ENCODE data around the gene RPAIN.

The RPAIN gene

DNA sequence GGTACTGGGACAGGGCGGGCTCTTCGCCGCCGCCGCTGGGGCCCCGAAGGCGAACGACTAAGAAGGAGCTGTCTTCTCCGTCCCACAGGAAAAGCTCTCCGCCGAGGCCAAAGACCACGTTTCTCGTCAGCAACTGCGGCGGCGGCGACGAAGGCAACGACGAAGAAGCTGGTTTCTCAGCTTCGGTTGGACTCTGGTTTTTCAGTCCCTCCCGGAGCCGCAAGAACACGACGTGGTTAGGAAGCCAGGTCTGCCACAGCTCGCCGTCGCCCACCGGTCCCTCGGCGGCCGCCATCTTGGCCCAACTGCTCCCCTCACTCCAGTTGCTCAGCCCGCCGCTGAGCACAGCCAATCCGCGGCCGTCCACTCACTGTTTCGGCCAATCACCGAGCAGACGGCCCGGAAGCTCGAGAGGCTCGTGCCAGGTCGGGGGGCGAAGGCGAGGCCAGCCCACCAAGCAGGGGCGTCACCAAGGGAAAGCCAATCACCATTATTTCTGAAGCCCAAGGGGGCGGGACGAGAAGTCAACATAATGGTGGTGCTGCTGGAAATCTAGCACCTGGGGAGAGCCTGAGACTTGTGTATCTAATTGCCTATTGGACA is 525 bp upstream of the RPAIN start, which contains the start of gene NUP88 (continued):
- 0 out of 2 replicates have a peak, but pooled peaks have one; percentile 59 for TF ChIP-seq GLI4 (tag by site-specific recombination; IDR thresholded peaks at IDR 0.05)
- TF ChIP-seq ZNF623 (tag by site-specific recombination; IDR thresholded peaks at IDR 0.05): no peak
- no peak for TF ChIP-seq ZNF335 (tag by site-specific recombination; conservative IDR thresholded peaks at IDR 0.05)
- TF ChIP-seq, protein P1, sequence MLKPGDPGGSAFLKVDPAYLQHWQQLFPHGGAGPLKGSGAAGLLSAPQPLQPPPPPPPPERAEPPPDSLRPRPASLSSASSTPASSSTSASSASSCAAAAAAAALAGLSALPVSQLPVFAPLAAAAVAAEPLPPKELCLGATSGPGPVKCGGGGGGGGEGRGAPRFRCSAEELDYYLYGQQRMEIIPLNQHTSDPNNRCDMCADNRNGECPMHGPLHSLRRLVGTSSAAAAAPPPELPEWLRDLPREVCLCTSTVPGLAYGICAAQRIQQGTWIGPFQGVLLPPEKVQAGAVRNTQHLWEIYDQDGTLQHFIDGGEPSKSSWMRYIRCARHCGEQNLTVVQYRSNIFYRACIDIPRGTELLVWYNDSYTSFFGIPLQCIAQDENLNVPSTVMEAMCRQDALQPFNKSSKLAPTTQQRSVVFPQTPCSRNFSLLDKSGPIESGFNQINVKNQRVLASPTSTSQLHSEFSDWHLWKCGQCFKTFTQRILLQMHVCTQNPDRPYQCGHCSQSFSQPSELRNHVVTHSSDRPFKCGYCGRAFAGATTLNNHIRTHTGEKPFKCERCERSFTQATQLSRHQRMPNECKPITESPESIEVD (tag by site-specific recombination; IDR thresholded peaks at IDR 0.05): no peak
- TF ChIP-seq, protein P2, sequence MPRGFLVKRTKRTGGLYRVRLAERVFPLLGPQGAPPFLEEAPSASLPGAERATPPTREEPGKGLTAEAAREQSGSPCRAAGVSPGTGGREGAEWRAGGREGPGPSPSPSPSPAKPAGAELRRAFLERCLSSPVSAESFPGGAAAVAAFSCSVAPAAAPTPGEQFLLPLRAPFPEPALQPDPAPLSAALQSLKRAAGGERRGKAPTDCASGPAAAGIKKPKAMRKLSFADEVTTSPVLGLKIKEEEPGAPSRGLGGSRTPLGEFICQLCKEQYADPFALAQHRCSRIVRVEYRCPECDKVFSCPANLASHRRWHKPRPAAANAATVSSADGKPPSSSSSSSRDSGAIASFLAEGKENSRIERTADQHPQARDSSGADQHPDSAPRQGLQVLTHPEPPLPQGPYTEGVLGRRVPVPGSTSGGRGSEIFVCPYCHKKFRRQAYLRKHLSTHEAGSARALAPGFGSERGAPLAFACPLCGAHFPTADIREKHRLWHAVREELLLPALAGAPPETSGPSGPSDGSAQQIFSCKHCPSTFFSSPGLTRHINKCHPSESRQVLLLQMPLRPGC (tag by site-specific recombination; IDR thresholded peaks at IDR 0.05): 0 out of 2 replicates have a peak, but pooled peaks have one; percentile 35
- peak; percentile 61; the same call in 1 of the 2 replicates for TF ChIP-seq ZNF2 (tag by site-specific recombination; IDR thresholded peaks at IDR 0.05)

DNA sequence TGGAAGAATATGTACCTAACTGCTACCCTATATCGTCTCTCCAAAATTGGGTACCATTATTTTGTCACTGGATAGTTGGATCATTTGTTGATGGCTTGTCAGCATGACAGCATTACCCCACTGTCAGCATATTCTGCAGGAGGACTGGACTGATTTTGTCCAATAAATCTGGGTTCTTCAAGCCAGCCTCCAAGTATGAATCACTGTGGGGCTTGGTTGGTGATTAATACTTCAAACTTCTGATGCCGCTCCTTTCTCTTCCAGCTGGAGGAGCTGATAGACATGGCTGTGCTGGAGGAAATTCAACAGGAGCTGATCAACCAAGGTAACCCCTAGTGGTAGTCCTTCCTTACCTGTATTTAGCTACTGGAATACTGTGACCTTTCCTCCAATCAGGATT is 2.5 kb downstream of the RPAIN start:
- ChIA-PET POLR2A (interaction anchor here (1.4 kb wide), 1 partner anchor 17 kb away, joined by 7 read pairs; the partner anchor contains the start of gene C1QBP), CTCF (interaction anchor here (0.8 to 0.9 kb wide), 2 partner anchors 15 to 17 kb away, joined by 5 read pairs; partner anchors contain the start of gene C1QBP)
- no peaks in the 10 kb centered on the region for H3K4me1 ChIP-seq (ENCODE audit: control insufficient read depth, insufficient read depth, low read length)
- no peaks in the 10 kb centered on the region for H3K9me3 ChIP-seq (ENCODE audit: control insufficient read depth, insufficient read depth, low read depth, low read length)
- H3K36me3 ChIP-seq (ENCODE audit: control insufficient read depth in 2 of 2, insufficient read depth in 1 of 2, low read length in 2 of 2): peaks cover 61 to 62% of the 10 kb centered on the region in 2 experiments
- no peak overlapping the region for H3K27ac ChIP-seq (ENCODE audit: extremely low read depth, low read depth, low read length)
- no peak overlapping the region for H3K4me3 ChIP-seq (ENCODE audit: low read depth, low read length)
- TF ChIP-seq, protein P3, sequence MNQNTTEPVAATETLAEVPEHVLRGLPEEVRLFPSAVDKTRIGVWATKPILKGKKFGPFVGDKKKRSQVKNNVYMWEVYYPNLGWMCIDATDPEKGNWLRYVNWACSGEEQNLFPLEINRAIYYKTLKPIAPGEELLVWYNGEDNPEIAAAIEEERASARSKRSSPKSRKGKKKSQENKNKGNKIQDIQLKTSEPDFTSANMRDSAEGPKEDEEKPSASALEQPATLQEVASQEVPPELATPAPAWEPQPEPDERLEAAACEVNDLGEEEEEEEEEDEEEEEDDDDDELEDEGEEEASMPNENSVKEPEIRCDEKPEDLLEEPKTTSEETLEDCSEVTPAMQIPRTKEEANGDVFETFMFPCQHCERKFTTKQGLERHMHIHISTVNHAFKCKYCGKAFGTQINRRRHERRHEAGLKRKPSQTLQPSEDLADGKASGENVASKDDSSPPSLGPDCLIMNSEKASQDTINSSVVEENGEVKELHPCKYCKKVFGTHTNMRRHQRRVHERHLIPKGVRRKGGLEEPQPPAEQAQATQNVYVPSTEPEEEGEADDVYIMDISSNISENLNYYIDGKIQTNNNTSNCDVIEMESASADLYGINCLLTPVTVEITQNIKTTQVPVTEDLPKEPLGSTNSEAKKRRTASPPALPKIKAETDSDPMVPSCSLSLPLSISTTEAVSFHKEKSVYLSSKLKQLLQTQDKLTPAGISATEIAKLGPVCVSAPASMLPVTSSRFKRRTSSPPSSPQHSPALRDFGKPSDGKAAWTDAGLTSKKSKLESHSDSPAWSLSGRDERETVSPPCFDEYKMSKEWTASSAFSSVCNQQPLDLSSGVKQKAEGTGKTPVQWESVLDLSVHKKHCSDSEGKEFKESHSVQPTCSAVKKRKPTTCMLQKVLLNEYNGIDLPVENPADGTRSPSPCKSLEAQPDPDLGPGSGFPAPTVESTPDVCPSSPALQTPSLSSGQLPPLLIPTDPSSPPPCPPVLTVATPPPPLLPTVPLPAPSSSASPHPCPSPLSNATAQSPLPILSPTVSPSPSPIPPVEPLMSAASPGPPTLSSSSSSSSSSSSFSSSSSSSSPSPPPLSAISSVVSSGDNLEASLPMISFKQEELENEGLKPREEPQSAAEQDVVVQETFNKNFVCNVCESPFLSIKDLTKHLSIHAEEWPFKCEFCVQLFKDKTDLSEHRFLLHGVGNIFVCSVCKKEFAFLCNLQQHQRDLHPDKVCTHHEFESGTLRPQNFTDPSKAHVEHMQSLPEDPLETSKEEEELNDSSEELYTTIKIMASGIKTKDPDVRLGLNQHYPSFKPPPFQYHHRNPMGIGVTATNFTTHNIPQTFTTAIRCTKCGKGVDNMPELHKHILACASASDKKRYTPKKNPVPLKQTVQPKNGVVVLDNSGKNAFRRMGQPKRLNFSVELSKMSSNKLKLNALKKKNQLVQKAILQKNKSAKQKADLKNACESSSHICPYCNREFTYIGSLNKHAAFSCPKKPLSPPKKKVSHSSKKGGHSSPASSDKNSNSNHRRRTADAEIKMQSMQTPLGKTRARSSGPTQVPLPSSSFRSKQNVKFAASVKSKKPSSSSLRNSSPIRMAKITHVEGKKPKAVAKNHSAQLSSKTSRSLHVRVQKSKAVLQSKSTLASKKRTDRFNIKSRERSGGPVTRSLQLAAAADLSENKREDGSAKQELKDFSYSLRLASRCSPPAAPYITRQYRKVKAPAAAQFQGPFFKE (tag by site-specific recombination; IDR thresholded peaks at IDR 0.05; ENCODE audit: borderline replicate concordance): no peak
- no peak for TF ChIP-seq ZNF133 (tag by site-specific recombination; IDR thresholded peaks at IDR 0.05)
- 0 out of 2 replicates have a peak, but pooled peaks have one; percentile 10 for TF ChIP-seq ZBTB17 (tag by site-specific recombination; IDR thresholded peaks at IDR 0.05)

DNA sequence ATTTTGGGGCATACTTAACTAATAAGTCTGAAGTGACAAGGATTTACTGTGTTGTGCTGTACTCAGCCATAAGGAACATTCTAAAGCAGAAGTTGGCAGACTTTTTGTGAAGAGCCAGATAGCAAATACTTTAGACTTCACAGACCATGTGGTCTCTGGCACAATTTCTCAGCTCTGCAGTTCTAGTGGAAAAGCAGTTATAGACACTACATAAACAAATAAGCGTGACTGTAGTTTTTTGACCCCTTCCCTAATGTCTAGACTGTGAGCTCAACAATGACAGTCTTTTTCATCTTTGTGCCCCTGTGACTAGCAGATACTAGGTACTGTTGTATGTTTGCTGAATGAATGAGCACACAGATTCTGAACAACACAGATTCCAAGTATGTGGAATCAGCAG is 4.9 kb downstream of the RPAIN start:
- Histone ChIP-seq H3K4me3 (ENCODE audit: low read depth, low read length) (no peak overlapping the region), H3K36me3 (ENCODE audit: control insufficient read depth in 2 of 2, insufficient read depth in 1 of 2, low read length in 2 of 2) (peaks cover 74 to 86% of the 10 kb centered on the region in 2 experiments), H3K27ac (ENCODE audit: extremely low read depth, low read depth, low read length) (no peak overlapping the region), H3K4me1 (ENCODE audit: control insufficient read depth, insufficient read depth, low read length) (no peaks in the 10 kb centered on the region), H3K9me3 (ENCODE audit: control insufficient read depth, insufficient read depth, low read depth, low read length) (no peaks in the 10 kb centered on the region)
- POLR2A ChIA-PET: interaction anchor here (1.0 kb wide), 1 partner anchor 14 kb away, joined by 4 read pairs; the partner anchor contains the start of gene C1QBP
- TF ChIP-seq, protein P1 (tag by site-specific recombination; IDR thresholded peaks at IDR 0.05): peak; percentile 45; the same call in 1 of the 2 replicates
- TF ChIP-seq ZNF473 (tag by site-specific recombination; IDR thresholded peaks at IDR 0.05): no peak
- CTCF ChIA-PET: interaction anchor here (1.6 to 3.5 kb wide), 2 partner anchors 14 kb away, joined by 10 to 20 read pairs; partner anchors contain the start of gene C1QBP

Measured in HEK293 (cell line).